Measurements from ENCODE around the gene RABEP1.

Gene RABEP1

DNA sequence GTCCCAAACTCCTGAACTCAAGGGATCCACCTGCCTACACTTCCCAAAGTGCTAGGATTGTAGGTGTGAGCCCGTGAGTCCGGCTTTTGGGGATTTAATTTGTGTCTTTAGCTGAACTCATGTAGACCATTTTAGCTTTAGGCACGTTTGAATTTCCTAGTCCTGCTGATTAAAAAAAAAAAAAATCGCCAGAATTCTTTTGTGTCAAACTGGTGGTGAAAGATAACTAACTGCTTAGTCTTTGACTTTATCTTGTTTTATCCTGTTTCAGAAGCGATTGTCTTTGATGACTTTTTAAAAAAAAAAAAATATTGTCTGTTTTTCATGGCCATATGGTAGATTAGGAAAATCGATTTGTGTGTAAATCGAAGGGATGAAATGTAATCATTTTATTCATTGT, 2.6 kb downstream of the RABEP1 start:
- peak overlapping the region; percentile 99 for H3K4me3 ChIP-seq (ENCODE audit: low read length, poor library complexity, severe bottlenecking)
- H3K36me3 ChIP-seq (ENCODE audit: insufficient read depth, low read length): no peaks in the 10 kb centered on the region
- H3K4me2 ChIP-seq (ENCODE audit: low read depth, low read length, poor library complexity, severe bottlenecking): peak overlapping the region; percentile 97
- H3K4me1 ChIP-seq (ENCODE audit: insufficient read depth, low read length, poor library complexity, severe bottlenecking): peaks cover 37% of the 10 kb centered on the region
- H2AFZ ChIP-seq (ENCODE audit: low read length): no peak overlapping the region
- H3K9ac ChIP-seq (ENCODE audit: low read depth, low read length, poor library complexity, severe bottlenecking): peak overlapping the region; percentile 84
- no peaks in the 10 kb centered on the region for H3K9me3 ChIP-seq (ENCODE audit: insufficient read depth, low read depth, low read length)
- H3F3A ChIP-seq (ENCODE audit: low read depth): no peaks in the 10 kb centered on the region
- TF ChIP-seq CTCF (conservative IDR thresholded peaks at IDR 0.05; ENCODE audit: low read length): no peak
- no peak for TF ChIP-seq EZH2phosphoT487 (IDR thresholded peaks at IDR 0.05; ENCODE audit: borderline replicate concordance)
- no peaks in the 10 kb centered on the region for H3K27me3 ChIP-seq (ENCODE audit: insufficient read depth, low read length, poor library complexity, severe bottlenecking)
- peaks cover 52% of the 10 kb centered on the region for H4K20me1 ChIP-seq (ENCODE audit: insufficient read depth, low read length, poor library complexity, severe bottlenecking)
- H3K79me2 ChIP-seq (ENCODE audit: insufficient read depth, low read length): peaks cover 69% of the 10 kb centered on the region
- no peaks in the 10 kb centered on the region for H3K9me2 ChIP-seq (replicated peaks; ENCODE audit: low read depth, low read length)

DNA sequence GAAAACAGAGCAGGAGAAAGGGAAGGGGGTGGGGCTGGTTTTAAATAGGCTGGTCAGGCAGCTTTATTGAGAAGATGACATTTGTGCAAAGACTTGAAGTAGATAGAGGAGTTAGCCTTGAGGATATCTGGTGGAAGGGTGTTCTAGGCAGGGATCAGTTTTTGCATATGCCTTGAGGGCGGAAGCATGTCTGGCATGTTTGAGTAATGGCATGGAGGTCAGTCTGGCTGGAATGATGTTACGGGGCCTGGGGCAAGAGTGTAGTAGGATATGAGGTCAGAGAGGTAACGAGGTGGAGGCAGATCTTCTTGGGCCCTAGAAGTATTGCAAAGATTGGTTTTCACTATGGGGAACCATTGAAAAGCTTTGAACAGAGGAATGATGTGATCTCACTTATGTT, 4.8 kb downstream of the RABEP1 start:
- H3F3A ChIP-seq (ENCODE audit: low read depth): no peaks in the 10 kb centered on the region
- no peak overlapping the region for H3K9ac ChIP-seq (ENCODE audit: low read depth, low read length, poor library complexity, severe bottlenecking)
- peak overlapping the region; percentile 97 for H3K4me2 ChIP-seq (ENCODE audit: low read depth, low read length, poor library complexity, severe bottlenecking)
- no peaks in the 10 kb centered on the region for H3K9me3 ChIP-seq (ENCODE audit: insufficient read depth, low read depth, low read length)
- H3K27me3 ChIP-seq (ENCODE audit: insufficient read depth, low read length, poor library complexity, severe bottlenecking): no peaks in the 10 kb centered on the region
- H4K20me1 ChIP-seq (ENCODE audit: insufficient read depth, low read length, poor library complexity, severe bottlenecking): peaks cover 57% of the 10 kb centered on the region
- H2AFZ ChIP-seq (ENCODE audit: low read length): no peak overlapping the region
- H3K4me1 ChIP-seq (ENCODE audit: insufficient read depth, low read length, poor library complexity, severe bottlenecking): peaks cover 37% of the 10 kb centered on the region
- TF ChIP-seq EZH2phosphoT487 (IDR thresholded peaks at IDR 0.05; ENCODE audit: borderline replicate concordance): no peak
- no peak for TF ChIP-seq CTCF (conservative IDR thresholded peaks at IDR 0.05; ENCODE audit: low read length)
- H3K9me2 ChIP-seq (replicated peaks; ENCODE audit: low read depth, low read length): no peaks in the 10 kb centered on the region
- no peaks in the 10 kb centered on the region for H3K36me3 ChIP-seq (ENCODE audit: insufficient read depth, low read length)
- H3K4me3 ChIP-seq (ENCODE audit: low read length, poor library complexity, severe bottlenecking): no peak overlapping the region
- H3K79me2 ChIP-seq (ENCODE audit: insufficient read depth, low read length): peaks cover 87% of the 10 kb centered on the region

GRCh38 chr17:5291683-5292350, 9.7 kb downstream of the RABEP1 start:
- Histone ChIP-seq H3K9me2 (replicated peaks; ENCODE audit: low read depth, low read length) (no peaks in the 10 kb centered on the region), H4K20me1 (ENCODE audit: insufficient read depth, low read length, poor library complexity, severe bottlenecking) (peaks cover 50% of the 10 kb centered on the region), H3K4me2 (ENCODE audit: low read depth, low read length, poor library complexity, severe bottlenecking) (no peak overlapping the region), H3F3A (ENCODE audit: low read depth) (no peaks in the 10 kb centered on the region), H3K9ac (ENCODE audit: low read depth, low read length, poor library complexity, severe bottlenecking) (no peak overlapping the region), H2AFZ (ENCODE audit: low read length) (no peak overlapping the region), H3K79me2 (ENCODE audit: insufficient read depth, low read length) (peaks cover 88% of the 10 kb centered on the region), H3K4me1 (ENCODE audit: insufficient read depth, low read length, poor library complexity, severe bottlenecking) (peaks cover 7% of the 10 kb centered on the region), H3K4me3 (ENCODE audit: low read length, poor library complexity, severe bottlenecking) (no peak overlapping the region), H3K36me3 (ENCODE audit: insufficient read depth, low read length) (no peaks in the 10 kb centered on the region), H3K27me3 (ENCODE audit: insufficient read depth, low read length, poor library complexity, severe bottlenecking) (no peaks in the 10 kb centered on the region), H3K9me3 (ENCODE audit: insufficient read depth, low read depth, low read length) (no peaks in the 10 kb centered on the region)
- no peak for TF ChIP-seq EZH2phosphoT487 (IDR thresholded peaks at IDR 0.05; ENCODE audit: borderline replicate concordance)
- TF ChIP-seq CTCF (conservative IDR thresholded peaks at IDR 0.05; ENCODE audit: low read length): no peak
